GM19239 (cell line): ENCODE results near the gene ITGB5.
"Not testable (repeated sequence)": the region's sequence is repeated elsewhere in the genome, so short reads cannot be mapped to it uniquely, and the experiment has no call there.

ENCODE experiments used
- DNase-seq: peaks from one replicate; pipeline ENCODE4 v3.0.0; 2011; ENCODE audit warnings: low spot score; ENCODE audit not compliant: insufficient read length
- FAIRE-seq: peaks from 2 replicates; lab custom pipeline; 2011; peaks lifted over from hg19 to GRCh38; lab: Jason Lieb, UNC

The ITGB5 gene

GRCh38 chr3:124793054-124793739 lies 94.0 kb downstream of the ITGB5 start:
- DNase-seq (no peak), FAIRE-seq (no peak)

GRCh38 chr3:124792341-124793040 lies 94.7 kb downstream of the ITGB5 start:
- DNase-seq (no peak), FAIRE-seq (no peak)

GRCh38 chr3:124791639-124792151 lies 95.5 kb downstream of the ITGB5 start:
- DNase-seq (no peak), FAIRE-seq (no peak)

GRCh38 chr3:124791142-124791541 lies 96.0 kb downstream of the ITGB5 start:
- FAIRE-seq (no peak), DNase-seq (no peak)

- not testable (repeated sequence) for DNase-seq, FAIRE-seq
These were observed 98.1 kb downstream of the ITGB5 start for GRCh38 chr3:124789103-124789502.

GRCh38 chr3:124788254-124788745 lies 98.9 kb downstream of the ITGB5 start:
- no peak for FAIRE-seq
- no peak for DNase-seq

GRCh38 chr3:124787476-124788195 lies 99.5 kb downstream of the ITGB5 start:
- no peak for DNase-seq
- FAIRE-seq, result no peak

GRCh38 chr3:124786511-124787241 lies 100.5 kb downstream of the ITGB5 start:
- DNase-seq (no peak), FAIRE-seq (peak; percentile 23)

GRCh38 chr3:124785973-124786372 lies 101.2 kb downstream of the ITGB5 start:
- FAIRE-seq (no peak), DNase-seq (no peak)

GRCh38 chr3:124784686-124785382 lies 102.3 kb downstream of the ITGB5 start:
- DNase-seq (peak; percentile 27), FAIRE-seq (peak; percentile 94)

GRCh38 chr3:124783696-124784095 lies 103.5 kb downstream of the ITGB5 start:
- DNase-seq (no peak), FAIRE-seq (no peak)

GRCh38 chr3:124782377-124782712 lies 104.8 kb downstream of the ITGB5 start:
- not testable (repeated sequence) for DNase-seq, FAIRE-seq

GRCh38 chr3:124781476-124782376 lies 105.4 kb downstream of the ITGB5 start:
- no peak for FAIRE-seq
- DNase-seq, result no peak

GRCh38 chr3:124780761-124781475 lies 106.2 kb downstream of the ITGB5 start:
- FAIRE-seq (no peak), DNase-seq (no peak)

- no peak for DNase-seq
- no peak for FAIRE-seq
These were observed 106.8 kb downstream of the ITGB5 start for GRCh38 chr3:124780356-124780755.

GRCh38 chr3:124779751-124780191 lies 107.4 kb downstream of the ITGB5 start:
- FAIRE-seq (no peak), DNase-seq (no peak)

GRCh38 chr3:124779116-124779515 lies 108.0 kb downstream of the ITGB5 start:
- FAIRE-seq, result no peak
- DNase-seq, result no peak
